AG04449 (cell line): Measurements from ENCODE around the gene F8.

ENCODE experiments used
- CTCF ChIA-PET: fragments of 350-600 bp; formaldehyde crosslinking; extraction: SDS; loops from one replicate; lab custom pipeline; 2021; ENCODE audit warnings: antibody characterized with exemption; lab: Yijun Ruan, JAX
- POLR2A ChIA-PET: fragments of 400-600, 350-600 bp; formaldehyde crosslinking; extraction: SDS; loops from one replicate; lab custom pipeline; 2020; ENCODE audit warnings: antibody characterized with exemption, inconsistent platforms; lab: Yijun Ruan, JAX
- DNase-seq: peaks from one replicate; pipeline ENCODE4 v3.0.0-alpha.2; 2010; ENCODE audit warnings: low read depth, low spot score
- H3K4me3 ChIP-seq: 2 replicates; pipeline ENCODE4 v1.5.1; 2011; ENCODE audit warnings: low read depth, mild to moderate bottlenecking, control low read depth, low read length
- CTCF ChIP-seq: IDR thresholded peaks from one replicate; pipeline ENCODE4 v1.5.1; 2011; ENCODE audit warnings: mild to moderate bottlenecking, moderate library complexity, low read length, control low read depth, inconsistent platforms; ENCODE audit not compliant: insufficient read depth; ENCODE audit errors: missing control alignments

Gene F8

DNA sequence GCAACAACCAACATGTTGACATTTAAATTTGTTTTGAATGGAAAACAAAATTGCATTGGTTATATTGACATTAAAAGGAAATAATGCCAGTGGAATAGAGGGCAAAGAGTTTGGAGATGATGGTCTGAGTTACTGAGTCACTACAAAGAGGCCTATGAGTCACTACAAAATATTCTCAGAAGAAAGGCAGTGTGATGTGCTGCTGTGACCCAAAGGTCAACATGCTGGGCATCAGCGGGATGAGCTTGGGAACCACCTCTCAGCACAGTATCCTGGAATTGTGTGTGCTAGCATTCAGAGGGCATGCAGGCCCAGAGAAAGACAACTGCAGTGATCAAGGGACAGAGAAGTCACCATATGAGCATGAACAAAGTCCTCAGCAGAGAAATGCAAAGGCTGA lies 45.6 kb upstream of the F8 start:
- DNase-seq = no peak
- CTCF ChIA-PET = interaction anchor here (7.1 kb wide), 1 partner anchor 11 kb away, joined by 47 read pairs; no protein-coding TSS in a partner anchor
- no peak overlapping the region for H3K4me3 ChIP-seq
- TF ChIP-seq CTCF = no peak
- POLR2A ChIA-PET = no interaction called here

GRCh38 chrX:155065035-155065734 lies 42.7 kb upstream of the F8 start:
- no peak overlapping the region for H3K4me3 ChIP-seq
- POLR2A ChIA-PET = no interaction called here
- TF ChIP-seq CTCF = no peak
- CTCF ChIA-PET = interaction anchor here (2.0 to 7.1 kb wide), 2 partner anchors 8 to 19 kb away, joined by 5 to 47 read pairs; no protein-coding TSS in a partner anchor
- DNase-seq = no peak

DNA sequence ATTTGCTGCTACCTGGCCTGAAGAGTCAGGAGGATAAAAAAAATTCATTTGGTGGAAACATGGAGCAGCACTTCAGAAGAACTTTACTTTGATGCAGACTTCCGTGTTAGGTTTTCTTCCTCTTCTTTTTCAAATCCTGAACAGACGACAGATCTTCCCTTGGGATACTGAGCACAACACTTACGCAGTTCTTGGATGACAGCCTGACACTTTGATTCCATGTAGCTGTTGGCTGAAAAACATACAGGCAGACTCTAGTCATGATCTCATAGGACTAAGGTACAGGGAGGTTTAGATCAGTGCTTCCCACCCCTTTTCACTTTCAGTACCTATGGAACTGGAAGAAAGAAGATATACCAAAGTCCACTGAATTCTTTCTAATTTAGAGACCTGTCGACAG lies 39.2 kb upstream of the F8 start:
- no peak for TF ChIP-seq CTCF
- CTCF ChIA-PET = interaction anchor here (1.6 kb wide), 1 partner anchor 25 kb away, joined by 4 read pairs; no protein-coding TSS in a partner anchor
- no peak for DNase-seq
- POLR2A ChIA-PET = no interaction called here
- H3K4me3 ChIP-seq = no peak overlapping the region

DNA sequence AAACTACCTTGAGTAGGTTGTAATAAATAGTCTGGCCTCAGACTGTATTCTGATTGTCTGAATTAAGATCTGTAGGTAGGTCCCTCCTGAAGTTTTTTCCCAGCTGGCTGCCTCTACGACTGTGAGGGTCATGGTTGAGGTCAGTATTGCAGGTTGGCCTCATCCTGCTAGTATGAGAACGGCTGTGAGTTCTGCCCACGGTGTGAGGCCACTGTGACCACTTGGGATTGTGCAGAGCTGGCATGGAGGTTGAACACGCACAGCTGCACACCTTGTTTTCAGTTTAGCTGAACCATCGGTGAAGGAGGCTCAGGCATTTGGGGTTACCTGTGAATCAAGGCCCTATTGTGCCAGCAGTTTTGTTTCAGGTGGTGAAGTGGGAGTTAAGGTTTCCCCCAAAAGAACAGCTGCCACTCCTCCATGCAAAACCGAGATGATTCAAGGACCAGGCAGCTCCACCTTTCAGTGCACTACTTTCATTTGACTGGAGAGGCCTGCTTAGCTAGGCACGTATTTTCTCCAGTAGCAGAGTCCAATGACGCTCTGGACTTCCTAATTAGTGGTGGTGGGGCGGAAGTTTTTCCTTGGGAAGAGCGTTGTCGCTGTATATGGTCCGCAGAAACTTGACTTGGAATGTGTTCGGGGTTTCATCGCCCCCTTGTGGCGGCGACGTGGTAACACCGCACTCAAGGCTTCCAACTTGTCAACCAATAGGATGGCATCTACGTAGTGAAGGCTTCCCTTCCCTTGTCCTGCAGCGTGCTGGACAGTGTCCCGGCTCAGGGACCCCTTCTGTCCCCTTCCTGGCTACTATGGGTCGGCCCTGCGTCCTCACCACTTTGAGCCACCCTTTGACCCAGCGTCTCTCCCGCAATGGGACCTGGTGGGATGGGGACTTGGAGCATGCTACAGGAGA lies 34.6 kb upstream of the F8 start:
- TF ChIP-seq CTCF = peak; percentile 69
- H3K4me3 ChIP-seq = 0 out of 2 replicates have a peak overlapping the region, but pooled peaks have one; percentile 20
- ChIA-PET CTCF (interaction anchor here (0.8 to 4.9 kb wide), 10 partner anchors 10 to 139 kb away, joined by 3 to 47 read pairs (median 6); partner anchors contain the start of genes CMC4 and MTCP1), POLR2A (no interaction called here)
- DNase-seq = no peak

- no peak for TF ChIP-seq CTCF
- CTCF ChIA-PET = interaction anchor here (0.8 to 4.9 kb wide), 9 partner anchors 10 to 139 kb away, joined by 3 to 47 read pairs (median 4); partner anchors contain the start of genes CMC4 and MTCP1
- POLR2A ChIA-PET = no interaction called here
Measured at GRCh38 chrX:155056471-155056870, 33.9 kb upstream of the F8 start.

More at GRCh38 chrX:155056471-155056870, 33.9 kb upstream of the F8 start:
- no peak overlapping the region for H3K4me3 ChIP-seq
- DNase-seq = no peak
